Immature natural killer cell (primary cell): ENCODE data around the gene LCN1. TPM values are rescaled to one million over a fixed set of nuclear protein-coding genes. Genes with fewer than 3 reads are reported as not detected.
"Not testable (repeated sequence)": the region's sequence is repeated elsewhere in the genome, so short reads cannot be mapped to it uniquely, and the experiment has no call there.

Experiments
- DNase-seq, 3 donors: peaks; one replicate each; pipeline ENCODE4 v3.0.0; 2022; ENCODE audit warnings: mixed read lengths in 1 of 3
- H3K27ac Mint-ChIP-seq, 6 donors: one replicate each; pipeline ENCODE4 v1.8.0; 2020; ENCODE audit warnings: mixed read lengths in 6 of 6, mild to moderate bottlenecking in 5 of 6, inconsistent platforms in 4 of 6, moderate library complexity in 3 of 6
- H3K27me3 Mint-ChIP-seq, 3 donors: one replicate each; pipeline ENCODE4 v1.8.0; 2020 to 2021; ENCODE audit warnings: low read depth in 3 of 3, mild to moderate bottlenecking in 3 of 3, mixed read lengths in 3 of 3, moderate library complexity in 3 of 3, inconsistent platforms in 1 of 3
- H3K36me3 Mint-ChIP-seq, 3 donors: one replicate each; pipeline ENCODE4 v1.8.0; 2020; ENCODE audit warnings: mixed read lengths in 3 of 3, inconsistent platforms in 2 of 3, mild to moderate bottlenecking in 2 of 3
- H3K4me1 Mint-ChIP-seq, 2 donors: one replicate each; pipeline ENCODE4 v1.8.0; 2020; ENCODE audit warnings: inconsistent platforms in 2 of 2, mild to moderate bottlenecking in 2 of 2, mixed read lengths in 2 of 2, moderate library complexity in 1 of 2
- H3K4me3 Mint-ChIP-seq, 5 donors: one replicate each; pipeline ENCODE4 v1.8.0; 2020; ENCODE audit warnings: mild to moderate bottlenecking in 5 of 5, mixed read lengths in 5 of 5, inconsistent platforms in 3 of 5, moderate library complexity in 3 of 5
- H3K9me3 Mint-ChIP-seq, 6 donors: one replicate each; pipeline ENCODE4 v1.8.0; 2020; ENCODE audit warnings: mild to moderate bottlenecking in 6 of 6, mixed read lengths in 6 of 6, inconsistent platforms in 4 of 6, moderate library complexity in 3 of 6
- polyA plus RNA-seq, 3 donors: library from polyadenylated mRNA; unstranded; fragments of 300-500 nt; fragmentation: Illumina TruSeq; gene quantifications; one replicate each; pipeline ENCODE4 v1.2.3, GENCODE V29; 2021

Gene LCN1
- polyA plus RNA-seq, 3 donors from 2014 or later: not detected

GRCh38 chr9:135546792-135547617 lies 25.8 kb downstream of the LCN1 start:
- not testable (repeated sequence) for H3K27me3 Mint-ChIP-seq, H3K4me3 Mint-ChIP-seq, DNase-seq, H3K9me3 Mint-ChIP-seq, H3K36me3 Mint-ChIP-seq, H3K4me1 Mint-ChIP-seq, H3K27ac Mint-ChIP-seq

GRCh38 chr9:135547756-135548736 lies 26.8 kb downstream of the LCN1 start:
- H3K27ac Mint-ChIP-seq: no peak overlapping the region
- no peak overlapping the region for H3K4me3 Mint-ChIP-seq
- no peaks in the 10 kb centered on the region for H3K36me3 Mint-ChIP-seq
- peaks cover 0 to 6% (median 2%) of the 10 kb centered on the region in 3 donors for H3K27me3 Mint-ChIP-seq
- DNase-seq: no peak
- H3K9me3 Mint-ChIP-seq: no peaks in the 10 kb centered on the region
- H3K4me1 Mint-ChIP-seq: no peaks in the 10 kb centered on the region

- H3K4me1 Mint-ChIP-seq, H3K4me3 Mint-ChIP-seq, H3K36me3 Mint-ChIP-seq, H3K9me3 Mint-ChIP-seq, H3K27me3 Mint-ChIP-seq, DNase-seq, H3K27ac Mint-ChIP-seq: not testable (repeated sequence)
These were observed 28.5 kb downstream of the LCN1 start for GRCh38 chr9:135549478-135550343.

- Mint-ChIP-seq H3K36me3 (no peaks in the 10 kb centered on the region), H3K27ac (no peak overlapping the region), H3K4me1 (no peaks in the 10 kb centered on the region), H3K4me3 (no peak overlapping the region), H3K9me3 (no peaks in the 10 kb centered on the region), H3K27me3 (peaks cover 0 to 2% (median 2%) of the 10 kb centered on the region in 3 donors)
- no peak for DNase-seq
These were observed 29.2 kb downstream of the LCN1 start for GRCh38 chr9:135550344-135550918.

GRCh38 chr9:135551031-135551430 lies 29.8 kb downstream of the LCN1 start:
- no peak overlapping the region for H3K27ac Mint-ChIP-seq
- H3K36me3 Mint-ChIP-seq: no peaks in the 10 kb centered on the region
- H3K9me3 Mint-ChIP-seq: no peaks in the 10 kb centered on the region
- peaks cover 0 to 2% (median 2%) of the 10 kb centered on the region in 3 donors for H3K27me3 Mint-ChIP-seq
- DNase-seq: no peak
- no peak overlapping the region for H3K4me3 Mint-ChIP-seq
- no peaks in the 10 kb centered on the region for H3K4me1 Mint-ChIP-seq

GRCh38 chr9:135551456-135551855 lies 30.2 kb downstream of the LCN1 start:
- H3K9me3 Mint-ChIP-seq: no peaks in the 10 kb centered on the region
- no peak overlapping the region for H3K4me3 Mint-ChIP-seq
- DNase-seq: no peak
- no peaks in the 10 kb centered on the region for H3K4me1 Mint-ChIP-seq
- H3K36me3 Mint-ChIP-seq: no peaks in the 10 kb centered on the region
- H3K27me3 Mint-ChIP-seq: peaks cover 0 to 2% (median 2%) of the 10 kb centered on the region in 3 donors
- H3K27ac Mint-ChIP-seq: no peak overlapping the region

GRCh38 chr9:135552021-135552697 lies 30.9 kb downstream of the LCN1 start:
- no peaks in the 10 kb centered on the region for H3K36me3 Mint-ChIP-seq
- no peaks in the 10 kb centered on the region for H3K9me3 Mint-ChIP-seq
- no peak overlapping the region for H3K4me3 Mint-ChIP-seq
- H3K27ac Mint-ChIP-seq: no peak overlapping the region
- H3K4me1 Mint-ChIP-seq: no peaks in the 10 kb centered on the region
- no peak for DNase-seq
- H3K27me3 Mint-ChIP-seq: peaks cover 0 to 2% (median 2%) of the 10 kb centered on the region in 3 donors

GRCh38 chr9:135552698-135553171 lies 31.5 kb downstream of the LCN1 start:
- DNase-seq: no peak
- Mint-ChIP-seq H3K27me3 (peaks cover 0 to 2% (median 2%) of the 10 kb centered on the region in 3 donors), H3K4me1 (no peaks in the 10 kb centered on the region), H3K9me3 (no peaks in the 10 kb centered on the region), H3K27ac (no peak overlapping the region), H3K4me3 (no peak overlapping the region), H3K36me3 (no peaks in the 10 kb centered on the region)

GRCh38 chr9:135554718-135555117 lies 33.5 kb downstream of the LCN1 start:
- H3K36me3 Mint-ChIP-seq: no peaks in the 10 kb centered on the region
- DNase-seq: no peak
- peaks cover 0 to 2% (median 2%) of the 10 kb centered on the region in 3 donors for H3K27me3 Mint-ChIP-seq
- no peak overlapping the region for H3K4me3 Mint-ChIP-seq
- H3K9me3 Mint-ChIP-seq: no peaks in the 10 kb centered on the region
- no peak overlapping the region for H3K27ac Mint-ChIP-seq
- no peaks in the 10 kb centered on the region for H3K4me1 Mint-ChIP-seq

- no peak overlapping the region for H3K4me3 Mint-ChIP-seq
- peaks cover 0 to 2% (median 2%) of the 10 kb centered on the region in 3 donors for H3K27me3 Mint-ChIP-seq
- no peak overlapping the region for H3K27ac Mint-ChIP-seq
These were observed 34.0 kb downstream of the LCN1 start for GRCh38 chr9:135555203-135555602.

GRCh38 chr9:135555910-135556309 lies 34.7 kb downstream of the LCN1 start:
- H3K4me1 Mint-ChIP-seq: no peaks in the 10 kb centered on the region
- H3K9me3 Mint-ChIP-seq: peaks cover 0 to 1% (median 0%) of the 10 kb centered on the region in 6 donors
- H3K4me3 Mint-ChIP-seq: no peak overlapping the region
- peaks cover 0 to 4% (median 0%) of the 10 kb centered on the region in 3 donors for H3K27me3 Mint-ChIP-seq
- H3K27ac Mint-ChIP-seq: no peak overlapping the region
- DNase-seq: no peak
- no peaks in the 10 kb centered on the region for H3K36me3 Mint-ChIP-seq

More at GRCh38 chr9:135555203-135555602, 34.0 kb downstream of the LCN1 start:
- DNase-seq: no peak
- H3K9me3 Mint-ChIP-seq: no peaks in the 10 kb centered on the region
- H3K4me1 Mint-ChIP-seq: no peaks in the 10 kb centered on the region
- no peaks in the 10 kb centered on the region for H3K36me3 Mint-ChIP-seq

GRCh38 chr9:135559606-135560005 lies 38.4 kb downstream of the LCN1 start:
- no peaks in the 10 kb centered on the region for H3K4me1 Mint-ChIP-seq
- no peak overlapping the region for H3K27ac Mint-ChIP-seq
- DNase-seq: no peak
- H3K9me3 Mint-ChIP-seq: peaks cover 0 to 1% (median 0%) of the 10 kb centered on the region in 6 donors
- peaks cover 0 to 5% (median 0%) of the 10 kb centered on the region in 3 donors for H3K27me3 Mint-ChIP-seq
- no peak overlapping the region for H3K4me3 Mint-ChIP-seq
- H3K36me3 Mint-ChIP-seq: no peaks in the 10 kb centered on the region
